HG03060 (cell line): Measurements from ENCODE around the gene OPRM1.
"Not testable (repeated sequence)": the region's sequence is repeated elsewhere in the genome, so short reads cannot be mapped to it uniquely, and the experiment has no call there.

Source experiments
- ATAC-seq: cut with Tn5 transposase; IDR thresholded peaks from one replicate; pipeline ENCODE4 v1.9.1; 2021; ENCODE audit warnings: low read depth, moderate number of reproducible peaks; ENCODE audit not compliant: unreplicated experiment

The OPRM1 gene

GRCh38 chr6:154197196-154197860, 158.3 kb downstream of the OPRM1 start:
- ATAC-seq, result no peak

- not testable (repeated sequence) for ATAC-seq
Observed at GRCh38 chr6:154201688-154202087, 162.6 kb downstream of the OPRM1 start.

- ATAC-seq, result no peak
Observed at GRCh38 chr6:154202339-154202738, 163.3 kb downstream of the OPRM1 start.

GRCh38 chr6:154202958-154203357, 163.9 kb downstream of the OPRM1 start:
- no peak for ATAC-seq

- no peak for ATAC-seq
Observed at GRCh38 chr6:154206141-154206540, 167.1 kb downstream of the OPRM1 start.

- no peak for ATAC-seq
Observed at GRCh38 chr6:154206996-154207395, 168.0 kb downstream of the OPRM1 start.

- ATAC-seq, result no peak
Observed at GRCh38 chr6:154209555-154209954, 170.5 kb downstream of the OPRM1 start.

GRCh38 chr6:154210678-154211077, 171.6 kb downstream of the OPRM1 start:
- no peak for ATAC-seq

GRCh38 chr6:154213782-154214181, 174.7 kb downstream of the OPRM1 start:
- ATAC-seq, result no peak

GRCh38 chr6:154218301-154218700, 179.3 kb downstream of the OPRM1 start:
- no peak for ATAC-seq

GRCh38 chr6:154218787-154219186, 179.7 kb downstream of the OPRM1 start:
- no peak for ATAC-seq

GRCh38 chr6:154219250-154219649, 180.2 kb downstream of the OPRM1 start:
- no peak for ATAC-seq

- ATAC-seq, result no peak
Observed at GRCh38 chr6:154222716-154223115, 183.7 kb downstream of the OPRM1 start.

GRCh38 chr6:154223296-154223695, 184.3 kb downstream of the OPRM1 start:
- no peak for ATAC-seq

GRCh38 chr6:154226461-154226860, 187.4 kb downstream of the OPRM1 start:
- ATAC-seq, result no peak

- no peak for ATAC-seq
Observed at GRCh38 chr6:154227862-154228520, 189.0 kb downstream of the OPRM1 start.

- ATAC-seq, result no peak
Observed at GRCh38 chr6:154228521-154228905, 189.5 kb downstream of the OPRM1 start.

GRCh38 chr6:154229786-154230185, 190.7 kb downstream of the OPRM1 start:
- peak; percentile 85 for ATAC-seq

GRCh38 chr6:154230393-154230792, 191.4 kb downstream of the OPRM1 start:
- no peak for ATAC-seq

GRCh38 chr6:154230910-154231595, 192.0 kb downstream of the OPRM1 start:
- ATAC-seq, result no peak

- no peak for ATAC-seq
Observed at GRCh38 chr6:154232013-154232910, 193.2 kb downstream of the OPRM1 start.
